Activated CD4-positive, CD25-positive, alpha-beta regulatory T cell treated with anti-CD3 and anti-CD28 coated beads, Interleukin-2, amount 50 U/mL, for 16 hours (primary cell): ENCODE data around the gene MAPKAPK2.
"Not testable (repeated sequence)": the region's sequence is repeated elsewhere in the genome, so short reads cannot be mapped to it uniquely, and the experiment has no call there.

Source experiments
- DNase-seq: peaks from one replicate; pipeline ENCODE4 v3.0.0-alpha.2; 2020; ENCODE audit warnings: low read depth, low spot score

The MAPKAPK2 gene

GRCh38 chr1:206772243-206772937 is 87.7 kb downstream of the MAPKAPK2 start, which contains the start of gene IL10:
TSS of gene IL10 (minus strand) at chr1:206772494. CDS start at chr1:206772435, 59 bp downstream.
- no peak for DNase-seq

GRCh38 chr1:206774093-206774492 is 89.4 kb downstream of the MAPKAPK2 start:
- no peak for DNase-seq

GRCh38 chr1:206776229-206776628 is 91.5 kb downstream of the MAPKAPK2 start:
- DNase-seq, result no peak

GRCh38 chr1:206778031-206778430 is 93.3 kb downstream of the MAPKAPK2 start:
- no peak for DNase-seq

GRCh38 chr1:206778911-206779310 is 94.2 kb downstream of the MAPKAPK2 start:
- DNase-seq, result not testable (repeated sequence)

- DNase-seq, result no peak
These were observed 94.9 kb downstream of the MAPKAPK2 start for GRCh38 chr1:206779638-206780037.

GRCh38 chr1:206782448-206782847 is 97.7 kb downstream of the MAPKAPK2 start:
- no peak for DNase-seq

- no peak for DNase-seq
These were observed 98.8 kb downstream of the MAPKAPK2 start for GRCh38 chr1:206783506-206783905.
